ENCODE measurements around the gene PALLD. TPM values are rescaled to one million over a fixed set of nuclear protein-coding genes. Genes with fewer than 3 reads are reported as not detected.

Gene PALLD
- total RNA-seq, 1 experiment from 2014 or later: 91.8 TPM

GRCh38 chr4:168637872-168638756 is 141.3 kb downstream of the PALLD start:
- no peak for DNase-seq (ENCODE audit: extremely low read depth, low read depth)

GRCh38 chr4:168639914-168640313 is 143.1 kb downstream of the PALLD start:
- no peak for DNase-seq (ENCODE audit: extremely low read depth, low read depth)

- DNase-seq (ENCODE audit: extremely low read depth, low read depth): no peak
Measured at GRCh38 chr4:168641811-168642140, 144.9 kb downstream of the PALLD start.

- no peak for DNase-seq (ENCODE audit: extremely low read depth, low read depth)
Measured at GRCh38 chr4:168642591-168642990, 145.7 kb downstream of the PALLD start.

- DNase-seq (ENCODE audit: extremely low read depth, low read depth): no peak
Measured at GRCh38 chr4:168643111-168643795, 146.4 kb downstream of the PALLD start.

- no peak for DNase-seq (ENCODE audit: extremely low read depth, low read depth)
Measured at GRCh38 chr4:168643796-168644159, 146.9 kb downstream of the PALLD start.

GRCh38 chr4:168646001-168646768 is 149.3 kb downstream of the PALLD start:
- DNase-seq (ENCODE audit: extremely low read depth, low read depth): no peak

GRCh38 chr4:168647646-168648375 is 151.0 kb downstream of the PALLD start:
- no peak for DNase-seq (ENCODE audit: extremely low read depth, low read depth)

GRCh38 chr4:168648494-168648893 is 151.6 kb downstream of the PALLD start:
- no peak for DNase-seq (ENCODE audit: extremely low read depth, low read depth)

GRCh38 chr4:168648929-168649328 is 152.1 kb downstream of the PALLD start:
- peak; percentile 87 for DNase-seq (ENCODE audit: extremely low read depth, low read depth)

- DNase-seq (ENCODE audit: extremely low read depth, low read depth): peak; percentile 83
Measured at GRCh38 chr4:168651374-168651773, 154.5 kb downstream of the PALLD start.

- DNase-seq (ENCODE audit: extremely low read depth, low read depth): no peak
Measured at GRCh38 chr4:168651864-168652263, 155.0 kb downstream of the PALLD start.

GRCh38 chr4:168652755-168653154 is 155.9 kb downstream of the PALLD start:
- DNase-seq (ENCODE audit: extremely low read depth, low read depth): no peak

- DNase-seq (ENCODE audit: extremely low read depth, low read depth): no peak
Measured at GRCh38 chr4:168654104-168654847, 157.4 kb downstream of the PALLD start.

GRCh38 chr4:168654848-168655174 is 158.0 kb downstream of the PALLD start:
- no peak for DNase-seq (ENCODE audit: extremely low read depth, low read depth)

- no peak for DNase-seq (ENCODE audit: extremely low read depth, low read depth)
Measured at GRCh38 chr4:168655182-168655581, 158.3 kb downstream of the PALLD start.

- DNase-seq (ENCODE audit: extremely low read depth, low read depth): no peak
Measured at GRCh38 chr4:168656055-168656660, 159.3 kb downstream of the PALLD start.

GRCh38 chr4:168656946-168657473 is 160.2 kb downstream of the PALLD start:
- no peak for DNase-seq (ENCODE audit: extremely low read depth, low read depth)

- no peak for DNase-seq (ENCODE audit: extremely low read depth, low read depth)
Measured at GRCh38 chr4:168658751-168659150, 161.9 kb downstream of the PALLD start.

Measured in NCI-H460 (cell line).